Activated T-cell treated with anti-CD3 and anti-CD28 coated beads, Interleukin-2, amount 50 U/mL, for 4 hours (primary cell): ENCODE results near the gene NRCAM. TPM values are rescaled to one million over a fixed set of nuclear protein-coding genes. Genes with fewer than 3 reads are reported as not detected.

Experiments
- ATAC-seq, 2 donors: fragments of 200-7000 bp; cut with Tn5 transposase; one replicate each; pipeline ENCODE4 v1.10.0; 2021
- DNase-seq: peaks from one replicate; pipeline ENCODE4 v3.0.0-alpha.2; 2020
- H3K27me3 Mint-ChIP-seq: one replicate; pipeline ENCODE4 v1.8.0; 2021; ENCODE audit warnings: low read depth, mixed read lengths
- H3K36me3 Mint-ChIP-seq: one replicate; pipeline ENCODE4 v1.8.0; 2022; ENCODE audit warnings: mixed read lengths; ENCODE audit not compliant: insufficient read depth
- H3K4me1 Mint-ChIP-seq: one replicate; pipeline ENCODE4 v1.8.0; 2021; ENCODE audit warnings: low read depth, mixed read lengths
- H3K4me3 Mint-ChIP-seq: one replicate; pipeline ENCODE4 v1.8.0; 2021; ENCODE audit warnings: mild to moderate bottlenecking, moderate library complexity, mixed read lengths
- H3K9me3 Mint-ChIP-seq: one replicate; pipeline ENCODE4 v1.8.0; 2021; ENCODE audit warnings: mixed read lengths
- total RNA-seq, 3 donors: library from RNA; stranded (reverse); gene quantifications; one replicate each; pipeline ENCODE4 v1.2.1, GENCODE V29; 2021

NRCAM gene
- total RNA-seq, 3 donors from 2014 or later: 0.53 to 0.73 (median 0.69) TPM

DNA sequence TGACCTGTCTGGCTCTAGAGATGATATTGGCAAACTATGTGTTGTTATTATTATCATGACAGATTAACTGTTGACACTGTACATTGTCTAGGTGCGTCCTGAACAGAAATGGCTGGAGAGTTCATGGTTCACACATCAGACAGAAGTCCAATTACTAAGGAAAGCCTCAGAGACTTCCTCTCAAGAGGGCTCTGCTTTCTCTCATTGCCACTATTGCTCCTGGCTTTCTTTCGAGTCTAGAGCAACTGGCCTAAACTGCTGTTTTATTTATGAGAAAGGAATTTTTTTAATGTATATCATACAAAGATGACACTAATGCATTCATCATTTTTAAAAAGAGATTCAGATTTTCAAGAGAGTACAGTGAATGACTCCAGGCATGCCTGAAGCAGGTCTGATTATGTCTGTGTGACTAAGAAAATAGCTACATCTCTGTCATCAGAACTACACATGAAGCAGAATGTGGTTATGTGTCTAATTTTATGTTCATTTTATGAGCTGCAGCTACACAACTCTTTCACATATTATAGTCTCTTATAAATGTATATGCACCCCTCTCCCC lies 30.4 kb downstream of the NRCAM start:
- Mint-ChIP-seq H3K36me3 (no peaks in the 10 kb centered on the region), H3K4me1 (no peaks in the 10 kb centered on the region), H3K4me3 (no peak overlapping the region), H3K27me3 (peaks cover 31% of the 10 kb centered on the region), H3K9me3 (no peaks in the 10 kb centered on the region)
- no peak for DNase-seq
- no peak for ATAC-seq

DNA sequence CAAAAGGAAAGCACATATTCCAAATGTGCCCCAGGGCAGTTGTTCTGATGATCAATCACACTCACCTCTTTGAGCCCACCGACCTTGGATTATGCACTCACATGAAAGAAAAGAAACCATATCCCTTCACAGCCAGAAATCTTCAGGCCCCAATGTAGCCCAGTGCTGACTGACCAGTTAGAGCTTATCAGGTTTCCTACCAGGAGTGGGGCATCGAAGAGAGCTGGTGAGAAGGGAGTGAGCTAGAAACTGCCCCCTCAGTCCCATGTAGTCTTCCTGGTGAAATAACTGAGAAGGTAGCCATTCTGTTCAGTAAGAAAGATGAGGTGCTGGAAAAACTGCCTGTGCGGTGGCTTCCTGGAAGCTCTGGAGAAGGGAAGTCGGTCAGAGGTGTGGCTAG lies 32.2 kb downstream of the NRCAM start:
- H3K36me3 Mint-ChIP-seq: no peaks in the 10 kb centered on the region
- H3K4me3 Mint-ChIP-seq: no peak overlapping the region
- H3K27me3 Mint-ChIP-seq: peaks cover 31% of the 10 kb centered on the region
- no peak for DNase-seq
- no peak for ATAC-seq
- H3K9me3 Mint-ChIP-seq: no peaks in the 10 kb centered on the region
- peaks cover 3% of the 10 kb centered on the region for H3K4me1 Mint-ChIP-seq

DNA sequence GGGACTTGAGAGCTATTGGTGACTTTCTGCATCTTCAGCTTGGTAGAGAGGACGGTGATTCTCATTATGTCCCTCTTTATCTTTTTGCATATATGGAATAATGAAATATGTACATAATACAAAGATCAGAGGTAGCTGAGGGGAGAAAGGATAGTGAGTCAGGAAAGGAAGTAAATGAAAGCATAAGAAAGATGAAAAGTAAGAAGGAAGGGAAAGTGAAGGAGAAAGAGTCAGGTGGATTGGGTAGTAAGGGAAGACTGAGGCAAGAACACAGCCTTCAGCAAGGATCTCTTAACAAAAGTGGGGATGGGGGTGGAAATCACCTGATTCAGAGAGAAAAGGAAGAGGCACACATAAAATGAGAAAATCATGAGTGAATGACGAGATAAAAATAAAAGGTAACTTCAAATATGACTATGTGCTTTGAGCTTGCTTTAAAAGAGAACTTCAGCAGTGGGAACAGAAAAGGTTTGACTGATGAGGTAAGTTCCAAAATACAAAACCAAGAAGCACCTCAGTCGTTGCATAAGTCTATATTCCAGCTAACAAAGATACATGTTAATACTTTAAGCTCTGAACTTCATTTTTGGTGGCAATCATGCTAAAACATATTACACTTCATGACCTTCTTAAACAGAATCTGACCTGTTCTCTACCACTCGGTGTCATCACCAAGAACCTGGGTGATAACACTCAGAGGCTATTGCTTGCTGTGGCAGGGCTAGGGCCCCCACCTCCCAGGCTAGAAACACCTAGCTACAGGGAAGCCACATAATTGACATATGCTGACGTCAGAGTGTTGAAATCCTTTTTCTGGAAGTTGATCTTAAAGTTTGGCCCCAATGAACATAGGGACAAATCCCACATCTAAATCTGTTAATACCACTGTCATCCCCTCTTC lies 32.9 kb downstream of the NRCAM start:
- Mint-ChIP-seq H3K27me3 (peaks cover 35% of the 10 kb centered on the region), H3K4me1 (peaks cover 5% of the 10 kb centered on the region), H3K36me3 (no peaks in the 10 kb centered on the region), H3K4me3 (no peak overlapping the region), H3K9me3 (no peaks in the 10 kb centered on the region)
- ATAC-seq (no peak), DNase-seq (no peak)

DNA sequence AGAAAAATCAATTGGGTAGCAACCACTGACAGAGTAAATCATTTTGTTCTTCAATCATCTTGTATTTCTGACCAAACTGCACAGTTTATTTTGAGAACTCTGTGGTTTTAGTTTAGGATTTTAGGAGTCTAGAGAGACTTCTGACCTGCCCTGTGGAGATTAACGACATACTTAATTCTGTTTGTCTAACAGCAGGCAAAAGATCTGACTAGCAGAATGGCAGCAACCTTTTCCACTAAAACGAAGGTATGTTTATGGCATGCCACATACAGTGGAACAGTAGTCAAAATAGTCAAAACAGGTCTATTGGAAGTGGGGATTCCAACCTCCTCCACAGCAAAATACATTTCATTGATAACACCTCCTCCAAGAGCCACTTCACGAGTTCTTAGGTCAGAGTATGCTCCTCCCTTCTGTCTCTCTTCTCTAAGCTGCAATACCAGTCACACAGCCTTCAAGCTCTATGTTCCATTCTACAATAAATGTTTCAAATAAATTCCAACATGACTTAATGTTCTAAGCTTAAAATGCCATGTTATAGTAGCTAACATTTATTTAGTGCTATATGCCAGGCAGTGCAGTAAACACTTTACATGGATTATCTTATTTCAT lies 34.4 kb downstream of the NRCAM start:
- H3K9me3 Mint-ChIP-seq: no peaks in the 10 kb centered on the region
- H3K4me3 Mint-ChIP-seq: no peak overlapping the region
- H3K4me1 Mint-ChIP-seq: peaks cover 5% of the 10 kb centered on the region
- peaks cover 39% of the 10 kb centered on the region for H3K27me3 Mint-ChIP-seq
- no peak for DNase-seq
- H3K36me3 Mint-ChIP-seq: no peaks in the 10 kb centered on the region
- ATAC-seq: no peak

DNA sequence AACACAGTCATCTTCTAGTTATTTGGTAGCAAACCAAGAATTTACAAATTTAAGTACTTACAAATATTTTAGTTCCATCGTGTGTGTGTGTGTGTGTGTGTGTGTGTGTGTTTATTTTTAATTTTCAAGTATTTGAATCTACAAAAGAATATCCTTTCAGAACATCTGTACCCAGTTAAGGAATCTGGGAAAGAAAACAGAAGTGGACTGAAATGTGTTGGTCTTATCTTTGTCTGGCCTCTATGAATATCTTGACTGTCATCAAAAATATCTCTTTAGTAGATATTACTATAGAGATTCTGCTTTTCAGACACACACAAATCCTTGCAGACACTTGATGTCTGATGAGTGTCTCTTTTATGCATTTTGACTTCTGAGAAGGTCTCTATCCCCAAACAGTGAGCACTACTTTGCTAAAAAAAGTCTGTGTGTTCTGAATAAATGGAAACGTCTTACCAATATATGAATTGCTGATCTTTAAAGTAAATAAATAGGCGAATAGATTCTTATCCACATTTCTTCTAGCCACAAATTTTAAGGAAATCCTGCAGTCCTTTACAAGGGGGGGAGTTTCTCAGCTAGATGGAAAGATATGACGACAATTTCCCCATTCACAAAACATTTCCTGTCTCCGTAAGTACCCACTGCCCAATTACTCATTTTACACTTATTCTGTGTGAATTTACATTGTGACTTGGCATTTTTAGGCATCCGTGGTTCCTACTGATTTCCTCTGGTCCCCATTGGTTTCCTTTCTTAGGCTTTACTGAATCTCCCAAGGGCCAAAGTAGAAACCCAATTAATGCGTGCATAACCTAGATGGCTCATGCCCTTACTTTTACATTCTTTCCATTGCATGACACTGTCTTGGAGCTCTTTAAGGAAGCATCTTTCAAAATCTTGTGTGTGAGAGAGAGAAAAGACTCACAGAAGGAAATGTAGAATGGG lies 36.0 kb downstream of the NRCAM start:
- DNase-seq: no peak
- H3K4me1 Mint-ChIP-seq: peaks cover 12% of the 10 kb centered on the region
- no peak overlapping the region for H3K4me3 Mint-ChIP-seq
- no peak for ATAC-seq
- H3K9me3 Mint-ChIP-seq: no peaks in the 10 kb centered on the region
- H3K36me3 Mint-ChIP-seq: no peaks in the 10 kb centered on the region
- peaks cover 45% of the 10 kb centered on the region for H3K27me3 Mint-ChIP-seq

DNA sequence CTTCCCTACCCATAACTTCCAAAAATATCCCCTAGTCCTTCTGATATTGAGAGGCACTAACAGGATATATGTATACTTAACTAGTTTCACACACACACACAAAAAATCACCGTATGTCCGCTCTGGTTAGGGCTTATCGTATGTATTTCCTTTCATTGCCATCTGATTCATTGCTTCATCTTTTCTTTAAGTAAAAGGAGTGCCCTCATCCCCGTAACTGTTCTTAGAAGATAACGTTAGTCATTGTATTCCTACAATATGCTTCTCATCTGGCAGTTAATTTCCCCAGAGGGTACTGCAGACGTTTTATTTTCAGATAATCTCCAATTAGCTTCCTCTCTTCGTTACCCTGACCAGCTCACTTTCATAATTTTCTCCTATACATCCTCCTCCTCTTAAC lies 37.3 kb downstream of the NRCAM start:
- DNase-seq: no peak
- no peaks in the 10 kb centered on the region for H3K9me3 Mint-ChIP-seq
- peaks cover 50% of the 10 kb centered on the region for H3K27me3 Mint-ChIP-seq
- peaks cover 12% of the 10 kb centered on the region for H3K4me1 Mint-ChIP-seq
- H3K4me3 Mint-ChIP-seq: no peak overlapping the region
- no peak for ATAC-seq
- H3K36me3 Mint-ChIP-seq: no peaks in the 10 kb centered on the region

DNA sequence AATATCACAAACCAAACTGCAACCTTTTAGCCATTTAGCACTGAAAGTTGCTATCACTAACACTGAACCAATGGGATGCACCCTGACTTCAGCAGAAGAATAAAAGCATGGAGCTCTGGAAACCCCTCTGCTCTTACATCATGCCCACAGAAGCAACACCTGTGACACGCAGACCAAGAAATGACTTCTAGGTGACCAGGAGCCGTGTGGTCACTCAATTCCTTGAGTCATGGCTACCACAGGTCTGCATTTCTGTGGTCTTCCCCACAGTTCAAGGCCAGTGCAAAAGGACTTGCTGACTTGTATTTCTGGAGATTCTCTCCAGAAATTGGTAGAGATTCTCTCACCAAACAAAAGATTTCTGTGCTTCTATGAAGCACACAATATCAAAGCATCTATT lies 38.3 kb downstream of the NRCAM start:
- DNase-seq (no peak), ATAC-seq (no peak)
- Mint-ChIP-seq H3K36me3 (no peaks in the 10 kb centered on the region), H3K27me3 (peaks cover 42% of the 10 kb centered on the region), H3K4me1 (peaks cover 12% of the 10 kb centered on the region), H3K4me3 (no peak overlapping the region), H3K9me3 (peaks cover 4% of the 10 kb centered on the region)

DNA sequence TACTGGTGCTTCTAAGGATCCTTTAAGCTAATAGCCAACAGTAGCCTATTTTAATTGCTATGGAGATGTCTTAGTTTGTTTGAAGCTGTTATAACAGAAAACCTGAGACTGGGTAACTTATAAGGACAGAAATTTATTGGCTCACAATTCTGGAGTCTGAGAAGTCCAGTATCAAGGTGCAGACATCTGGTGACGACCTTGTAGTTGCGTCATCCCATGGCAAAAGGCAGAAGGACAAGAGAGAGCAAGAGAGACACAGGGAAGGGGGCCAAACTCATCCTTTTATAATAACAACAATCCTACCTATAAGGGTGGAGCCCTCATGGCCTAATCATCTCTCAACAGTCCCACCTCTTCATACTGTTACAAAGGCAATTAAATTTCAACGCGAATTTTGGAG lies 39.1 kb downstream of the NRCAM start:
- no peaks in the 10 kb centered on the region for H3K36me3 Mint-ChIP-seq
- ATAC-seq (no peak), DNase-seq (no peak)
- peaks cover 4% of the 10 kb centered on the region for H3K9me3 Mint-ChIP-seq
- H3K27me3 Mint-ChIP-seq: peaks cover 41% of the 10 kb centered on the region
- no peak overlapping the region for H3K4me3 Mint-ChIP-seq
- H3K4me1 Mint-ChIP-seq: peaks cover 12% of the 10 kb centered on the region

DNA sequence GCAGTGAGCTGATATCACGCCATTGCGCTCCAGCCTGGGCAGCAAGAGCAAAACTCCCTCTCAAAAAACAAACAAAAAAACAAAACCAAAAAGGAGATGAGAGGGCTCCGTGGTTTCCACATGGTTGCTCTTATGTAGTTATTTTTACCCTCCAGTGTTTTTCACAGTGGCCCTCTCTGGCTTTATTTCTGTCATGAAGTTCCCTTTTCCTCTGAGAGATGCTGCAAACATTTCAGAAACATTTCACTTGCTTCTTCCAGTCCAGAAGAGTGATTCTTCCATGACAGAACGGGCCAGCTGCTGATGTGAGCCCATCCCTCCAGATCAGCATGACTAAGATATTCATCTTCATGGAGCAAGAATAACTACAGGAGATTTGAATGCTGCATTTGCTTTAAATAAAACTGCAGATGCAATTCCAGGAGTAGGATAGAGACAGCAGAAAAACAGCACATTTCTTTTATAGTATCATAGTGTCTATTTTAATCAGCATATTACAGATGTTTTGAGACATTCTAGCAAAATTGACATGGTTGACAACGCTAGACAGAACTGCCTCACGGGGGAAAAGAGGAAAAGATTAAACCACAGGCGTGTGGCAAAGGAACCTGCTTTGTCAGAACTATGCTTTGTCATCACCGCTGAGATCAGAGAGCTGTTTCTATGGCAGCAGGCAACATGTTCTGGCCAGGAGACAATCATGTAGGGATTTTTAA lies 40.3 kb downstream of the NRCAM start:
- no peaks in the 10 kb centered on the region for H3K36me3 Mint-ChIP-seq
- ATAC-seq: peak; percentile 76 to 81
- no peak overlapping the region for H3K4me3 Mint-ChIP-seq
- DNase-seq: no peak
- H3K27me3 Mint-ChIP-seq: peaks cover 38% of the 10 kb centered on the region
- peaks cover 4% of the 10 kb centered on the region for H3K9me3 Mint-ChIP-seq
- H3K4me1 Mint-ChIP-seq: peaks cover 12% of the 10 kb centered on the region

DNA sequence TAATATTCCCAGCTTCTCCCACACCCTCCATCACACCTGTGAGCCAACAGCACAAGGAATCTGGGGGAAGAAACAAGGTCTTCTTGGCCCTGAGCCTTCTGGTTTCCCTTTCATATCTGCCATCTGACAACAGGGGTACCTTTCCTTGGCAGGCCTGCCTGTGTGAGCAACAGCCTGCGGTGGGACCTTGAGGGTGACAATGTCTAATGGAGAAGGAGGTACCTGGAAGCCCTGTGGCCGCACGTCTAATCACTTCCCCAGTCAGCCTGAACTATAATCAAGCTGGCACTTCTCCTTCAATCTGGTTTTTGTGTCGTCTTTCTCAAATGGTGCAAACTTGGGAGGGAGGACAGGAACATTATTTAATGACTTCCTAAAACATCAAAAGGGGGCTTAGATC lies 41.2 kb downstream of the NRCAM start:
- H3K36me3 Mint-ChIP-seq: no peaks in the 10 kb centered on the region
- H3K4me3 Mint-ChIP-seq: no peak overlapping the region
- DNase-seq: no peak
- H3K4me1 Mint-ChIP-seq: peaks cover 9% of the 10 kb centered on the region
- ATAC-seq: no peak
- H3K27me3 Mint-ChIP-seq: peaks cover 29% of the 10 kb centered on the region
- peaks cover 4% of the 10 kb centered on the region for H3K9me3 Mint-ChIP-seq

DNA sequence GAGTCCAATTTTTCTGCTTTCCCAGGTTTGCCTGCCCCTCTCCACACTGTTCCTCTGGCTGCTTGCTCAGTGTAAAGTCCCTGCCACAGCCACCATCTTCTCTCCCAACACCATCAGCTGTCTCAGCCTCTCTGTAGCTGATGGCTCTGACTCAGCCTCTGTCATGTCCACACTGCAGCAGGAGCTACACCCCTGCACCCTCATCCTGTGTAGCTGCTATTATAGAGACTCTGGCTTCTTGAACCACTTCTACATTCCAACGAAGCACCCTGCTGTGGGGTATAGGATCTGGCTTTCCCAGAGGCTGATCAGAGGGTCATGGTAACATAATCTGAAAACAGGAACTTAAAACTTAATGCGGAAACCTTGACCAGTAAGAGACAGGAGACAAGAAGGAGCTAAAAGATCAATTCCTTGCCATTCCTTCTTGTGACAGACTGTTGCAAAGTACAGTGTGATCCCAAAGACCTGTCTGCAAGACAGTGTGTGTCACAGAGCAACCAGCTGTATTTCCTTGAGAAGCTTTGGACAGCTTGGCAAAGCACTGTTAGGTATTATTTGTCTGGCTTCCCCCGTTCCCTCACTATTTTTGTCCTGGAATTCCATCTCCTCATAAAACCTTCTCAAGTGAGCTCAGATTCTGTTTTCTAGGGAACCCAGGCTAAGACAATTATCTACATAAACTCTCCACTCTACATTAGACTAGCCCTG lies 42.3 kb downstream of the NRCAM start:
- no peak for DNase-seq

DNA sequence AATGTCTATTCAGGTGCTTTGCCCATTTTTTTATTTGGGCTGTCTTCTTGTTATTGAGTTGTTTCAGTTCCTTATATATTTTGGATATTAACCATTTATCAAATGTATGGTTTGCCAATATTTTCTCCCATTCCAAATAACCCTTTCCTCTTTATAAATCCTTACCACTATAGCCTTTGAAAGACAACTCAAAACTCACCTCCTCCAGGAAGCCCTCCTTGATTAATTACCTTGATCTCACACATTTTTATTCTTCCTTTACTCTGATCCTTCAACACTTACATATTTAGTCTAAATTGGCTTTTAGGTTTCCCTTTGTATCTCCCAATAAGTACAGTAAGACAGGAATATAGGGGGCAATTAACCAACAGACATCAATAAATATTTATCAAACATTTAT lies 42.9 kb downstream of the NRCAM start:
- peaks cover 4% of the 10 kb centered on the region for H3K9me3 Mint-ChIP-seq
- peaks cover 7% of the 10 kb centered on the region for H3K4me1 Mint-ChIP-seq
- no peaks in the 10 kb centered on the region for H3K36me3 Mint-ChIP-seq
- DNase-seq: no peak
- ATAC-seq: no peak
- no peak overlapping the region for H3K4me3 Mint-ChIP-seq
- peaks cover 24% of the 10 kb centered on the region for H3K27me3 Mint-ChIP-seq

More for the DNA sequence above, 42.3 kb downstream of the NRCAM start:
- H3K4me3 Mint-ChIP-seq: no peak overlapping the region
- peaks cover 4% of the 10 kb centered on the region for H3K9me3 Mint-ChIP-seq
- H3K4me1 Mint-ChIP-seq: peaks cover 8% of the 10 kb centered on the region
- no peak for ATAC-seq
- peaks cover 25% of the 10 kb centered on the region for H3K27me3 Mint-ChIP-seq
- no peaks in the 10 kb centered on the region for H3K36me3 Mint-ChIP-seq

DNA sequence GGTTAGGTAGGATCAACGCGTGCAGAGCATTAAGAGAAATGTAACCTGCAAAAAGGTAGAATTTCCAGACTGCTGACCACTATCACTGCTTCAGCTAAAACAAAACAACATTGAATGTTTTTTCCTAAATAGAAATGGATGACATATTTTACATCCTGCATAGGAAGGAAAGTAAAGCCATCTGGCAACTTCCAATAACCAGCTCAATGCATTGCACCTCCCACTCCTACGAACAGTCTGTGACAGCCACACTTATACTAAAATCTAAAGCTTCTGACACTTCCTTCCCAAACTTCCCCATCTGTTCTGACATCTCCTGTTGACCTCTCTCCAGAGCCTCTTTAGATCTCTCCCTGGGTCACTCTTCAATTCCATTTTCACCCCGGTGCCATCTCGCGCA lies 47.1 kb downstream of the NRCAM start:
- no peak for DNase-seq
- ATAC-seq: no peak
- peaks cover 2% of the 10 kb centered on the region for H3K27me3 Mint-ChIP-seq
- H3K4me1 Mint-ChIP-seq: no peaks in the 10 kb centered on the region
- no peaks in the 10 kb centered on the region for H3K36me3 Mint-ChIP-seq
- no peak overlapping the region for H3K4me3 Mint-ChIP-seq
- H3K9me3 Mint-ChIP-seq: peaks cover 4% of the 10 kb centered on the region
